Kidney (tissue), 14 donors: Measurements from ENCODE around the gene IL22RA2. TPM values are rescaled to one million over a fixed set of nuclear protein-coding genes. Genes with fewer than 3 reads are reported as not detected.
"Not testable (repeated sequence)": the region's sequence is repeated elsewhere in the genome, so short reads cannot be mapped to it uniquely, and the experiment has no call there.

Source experiments
- DNase-seq, 5 donors: peaks; one replicate each; pipeline ENCODE4 v3.0.0-alpha.2; 2013 to 2020
- FAIRE-seq: peaks from 2 replicates; lab custom pipeline; 2012; peaks lifted over from hg19 to GRCh38; lab: Jason Lieb, UNC
- H3K27ac ChIP-seq, 2 donors: one replicate each; pipeline ENCODE4 v1.7.0; 2013; ENCODE audit warnings: low read depth in 2 of 2, low read length in 2 of 2, inconsistent platforms in 1 of 2
- H3K27me3 ChIP-seq: one replicate; pipeline ENCODE4 v1.7.1; 2013; ENCODE audit warnings: low read length, inconsistent platforms; ENCODE audit not compliant: control insufficient read depth, insufficient read depth
- H3K36me3 ChIP-seq, 3 donors: one replicate each; pipeline versions ENCODE4 v1.7.0 to v1.7.1; 2013; ENCODE audit warnings: low read length in 3 of 3, control low read depth in 1 of 3, inconsistent platforms in 1 of 3; ENCODE audit not compliant: insufficient read depth in 3 of 3, control insufficient read depth in 2 of 3
- H3K4me1 ChIP-seq, 3 donors: one replicate each; pipeline versions ENCODE4 v1.7.0 to v1.7.1; 2013; ENCODE audit warnings: low read length in 3 of 3, inconsistent platforms in 1 of 3, low read depth in 1 of 3; ENCODE audit not compliant: control insufficient read depth in 2 of 3, insufficient read depth in 2 of 3
- H3K4me3 ChIP-seq, 3 donors: one replicate each; pipeline versions ENCODE4 v1.7.0 to v1.8.1; 2013; ENCODE audit warnings: low read length in 3 of 3, control low read depth in 1 of 3, inconsistent platforms in 1 of 3
- H3K9ac ChIP-seq, 3 donors: one replicate each; pipeline versions ENCODE4 v1.7.0 to v1.7.1; 2013; ENCODE audit warnings: low read length in 3 of 3, control low read depth in 1 of 3, inconsistent platforms in 1 of 3
- H3K9me3 ChIP-seq, 3 donors: one replicate each; pipeline versions ENCODE4 v1.7.0 to v1.7.1; 2013; ENCODE audit warnings: low read length in 3 of 3, control low read depth in 1 of 3, inconsistent platforms in 1 of 3; ENCODE audit not compliant: control insufficient read depth in 2 of 3, insufficient read depth in 1 of 3
- intact Hi-C: fragments of 100-400 bp; cut with DNase I; formaldehyde crosslinking; loops from one replicate; pipeline ENCODE4 v1.11.1; 2022
- polyA plus RNA-seq: library from polyadenylated mRNA; stranded (reverse); fragments of 350-450 nt; fragmentation: Illumina TruSeq; extraction: RNeasy Lipid Tissue Mini Kit (QIAGEN cat#74804); gene quantifications from one replicate; pipeline ENCODE4 v1.2.3, GENCODE V29; 2014; ENCODE audit warnings: low read depth, low replicate concordance; ENCODE audit not compliant: insufficient read depth
- total RNA-seq: library from RNA; stranded (reverse); fragmentation: NEBNext Ultra II Directional; extraction: Animal tissue kit (Norgen Biotek cat#: 25700); gene quantifications from one replicate; pipeline ENCODE4 v1.2.1, GENCODE V29; 2021
- TF ChIP-seq, protein P1 (sequence below): IDR thresholded peaks from 3 replicates; pipeline ENCODE4 v1.5.1; 2012; ENCODE audit warnings: mild to moderate bottlenecking, moderate library complexity, borderline replicate concordance; ENCODE audit not compliant: insufficient read depth; ENCODE audit errors: extremely low read depth
- donor health status: control.
- donor health status: control.
- donor health status: control.
- donor health status: control.
- donor health status: control.
- donor health status: DM: yes; HTN: yes; CAD: no.
- donor health status: Normal renal cell carcinoma (clear cell type).

The IL22RA2 gene
- total and polyA plus RNA-seq, 2 donors from 2014 or later, result not detected

- H3K4me3 ChIP-seq, result no peak overlapping the region
- DNase-seq (no peak), FAIRE-seq (no peak)
- no peak overlapping the region for H3K9ac ChIP-seq
- H3K36me3 ChIP-seq, result no peaks in the 10 kb centered on the region
- no peaks in the 10 kb centered on the region for H3K27me3 ChIP-seq
- no peaks in the 10 kb centered on the region for H3K4me1 ChIP-seq
- intact Hi-C loops, result no loop called here
- TF ChIP-seq, protein P1, sequence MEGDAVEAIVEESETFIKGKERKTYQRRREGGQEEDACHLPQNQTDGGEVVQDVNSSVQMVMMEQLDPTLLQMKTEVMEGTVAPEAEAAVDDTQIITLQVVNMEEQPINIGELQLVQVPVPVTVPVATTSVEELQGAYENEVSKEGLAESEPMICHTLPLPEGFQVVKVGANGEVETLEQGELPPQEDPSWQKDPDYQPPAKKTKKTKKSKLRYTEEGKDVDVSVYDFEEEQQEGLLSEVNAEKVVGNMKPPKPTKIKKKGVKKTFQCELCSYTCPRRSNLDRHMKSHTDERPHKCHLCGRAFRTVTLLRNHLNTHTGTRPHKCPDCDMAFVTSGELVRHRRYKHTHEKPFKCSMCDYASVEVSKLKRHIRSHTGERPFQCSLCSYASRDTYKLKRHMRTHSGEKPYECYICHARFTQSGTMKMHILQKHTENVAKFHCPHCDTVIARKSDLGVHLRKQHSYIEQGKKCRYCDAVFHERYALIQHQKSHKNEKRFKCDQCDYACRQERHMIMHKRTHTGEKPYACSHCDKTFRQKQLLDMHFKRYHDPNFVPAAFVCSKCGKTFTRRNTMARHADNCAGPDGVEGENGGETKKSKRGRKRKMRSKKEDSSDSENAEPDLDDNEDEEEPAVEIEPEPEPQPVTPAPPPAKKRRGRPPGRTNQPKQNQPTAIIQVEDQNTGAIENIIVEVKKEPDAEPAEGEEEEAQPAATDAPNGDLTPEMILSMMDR, result no peak
- no peaks in the 10 kb centered on the region for H3K9me3 ChIP-seq
- H3K27ac ChIP-seq, result no peak overlapping the region
Measured at GRCh38 chr6:137111296-137112066, 62.0 kb downstream of the IL22RA2 start.

DNA sequence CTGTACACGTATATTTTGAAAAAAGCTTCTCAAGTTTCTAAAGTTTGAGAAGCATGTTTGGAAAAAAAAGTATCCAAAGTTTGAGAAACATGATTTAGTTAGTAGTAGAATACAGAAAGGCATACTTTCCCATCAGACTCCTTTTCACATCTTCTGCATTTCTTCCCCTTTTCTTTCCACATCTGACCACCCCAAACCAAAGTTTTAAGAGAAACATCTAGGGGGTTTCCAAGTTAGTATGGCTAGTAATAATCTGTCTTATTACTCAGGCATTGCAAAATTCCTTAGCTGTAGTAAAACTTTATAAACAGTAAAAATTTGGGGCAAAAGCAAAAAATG is 65.7 kb downstream of the IL22RA2 start:
- Histone ChIP-seq H3K9me3 (no peaks in the 10 kb centered on the region), H3K27me3 (no peaks in the 10 kb centered on the region), H3K27ac (no peak overlapping the region), H3K4me3 (no peak overlapping the region), H3K4me1 (no peaks in the 10 kb centered on the region), H3K9ac (no peak overlapping the region), H3K36me3 (no peaks in the 10 kb centered on the region)
- TF ChIP-seq, protein P1, result no peak
- intact Hi-C loops, result no loop called here
- DNase-seq (no peak), FAIRE-seq (no peak)

DNA sequence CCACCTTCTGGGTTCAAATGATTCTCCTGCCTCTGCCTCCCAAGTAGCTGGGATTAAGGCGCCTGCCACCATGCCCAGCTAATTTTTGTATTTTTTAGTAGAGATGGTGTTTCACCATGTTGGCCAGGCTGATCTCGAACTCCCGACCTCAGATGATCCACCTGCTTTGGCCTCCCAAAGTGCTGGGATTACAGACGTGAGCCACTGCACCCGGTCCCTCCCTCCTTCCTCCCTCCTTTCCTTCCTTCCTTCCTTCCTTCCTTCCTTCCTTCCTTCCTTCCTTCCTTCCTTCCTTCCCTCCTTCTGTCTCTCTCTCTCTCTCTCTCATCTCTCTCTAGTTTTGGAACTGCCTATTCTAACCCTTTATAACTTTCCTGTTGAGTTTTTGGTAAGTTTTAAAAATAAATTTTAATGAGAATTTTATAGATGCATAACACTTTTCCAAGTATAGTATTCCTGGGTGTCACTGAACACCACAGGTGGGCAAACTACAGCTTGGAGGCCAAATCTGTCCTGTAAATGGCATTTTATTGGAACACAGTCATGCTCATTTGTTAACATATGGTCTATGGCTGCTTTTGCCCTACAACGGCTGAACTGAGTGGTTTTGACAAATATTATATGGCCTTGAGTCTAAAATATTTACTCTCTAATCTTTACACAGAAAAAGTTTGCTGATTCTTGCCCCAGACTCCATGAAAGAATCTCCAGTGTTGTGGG is 66.2 kb downstream of the IL22RA2 start:
- H3K27me3 ChIP-seq, intact Hi-C loops, FAIRE-seq: not testable (repeated sequence)

GRCh38 chr6:137106183-137106582 is 67.3 kb downstream of the IL22RA2 start:
- Histone ChIP-seq H3K9ac (no peak overlapping the region), H3K36me3 (no peaks in the 10 kb centered on the region), H3K27me3 (no peaks in the 10 kb centered on the region), H3K27ac (no peak overlapping the region), H3K4me3 (no peak overlapping the region), H3K9me3 (no peaks in the 10 kb centered on the region), H3K4me1 (no peaks in the 10 kb centered on the region)
- DNase-seq, result no peak
- TF ChIP-seq, protein P1, result no peak
- no peak for FAIRE-seq
- intact Hi-C loops, result no loop called here

More for the DNA sequence above, 66.2 kb downstream of the IL22RA2 start:
- not testable (repeated sequence) for DNase-seq, H3K9me3 ChIP-seq, H3K4me3 ChIP-seq, H3K9ac ChIP-seq, H3K36me3 ChIP-seq, H3K4me1 ChIP-seq, H3K27ac ChIP-seq
